Measurements from ENCODE around the gene FAM174C.

The FAM174C gene

GRCh38 chr19:1250437-1251260, 24.7 kb upstream of the FAM174C start:
- no peak for DNase-seq (ENCODE audit: low read depth)

GRCh38 chr19:1251330-1252220, 23.8 kb upstream of the FAM174C start:
- DNase-seq (ENCODE audit: low read depth), result no peak

GRCh38 chr19:1252221-1252820, 23.0 kb upstream of the FAM174C start:
- no peak for DNase-seq (ENCODE audit: low read depth)

GRCh38 chr19:1252821-1253513, 22.4 kb upstream of the FAM174C start:
- no peak for DNase-seq (ENCODE audit: low read depth)

- no peak for DNase-seq (ENCODE audit: low read depth)
These were observed 21.7 kb upstream of the FAM174C start for GRCh38 chr19:1253514-1254080.

- DNase-seq (ENCODE audit: low read depth), result no peak
These were observed 21.2 kb upstream of the FAM174C start for GRCh38 chr19:1254081-1254527.

- no peak for DNase-seq (ENCODE audit: low read depth)
These were observed 20.7 kb upstream of the FAM174C start for GRCh38 chr19:1254530-1255185.

GRCh38 chr19:1255186-1256161, 19.9 kb upstream of the FAM174C start:
- no peak for DNase-seq (ENCODE audit: low read depth)

- DNase-seq (ENCODE audit: low read depth), result no peak
These were observed 18.5 kb upstream of the FAM174C start for GRCh38 chr19:1256646-1257474.

GRCh38 chr19:1257475-1258162, 17.7 kb upstream of the FAM174C start:
- DNase-seq (ENCODE audit: low read depth), result no peak

- no peak for DNase-seq (ENCODE audit: low read depth)
These were observed 17.2 kb upstream of the FAM174C start for GRCh38 chr19:1258163-1258492.

GRCh38 chr19:1258707-1259205, 16.6 kb upstream of the FAM174C start:
- no peak for DNase-seq (ENCODE audit: low read depth)

- no peak for DNase-seq (ENCODE audit: low read depth)
These were observed 16.0 kb upstream of the FAM174C start for GRCh38 chr19:1259206-1259875.

GRCh38 chr19:1259876-1260748, 15.2 kb upstream of the FAM174C start:
- DNase-seq (ENCODE audit: low read depth), result no peak

GRCh38 chr19:1260749-1261537, 14.4 kb upstream of the FAM174C start:
- DNase-seq (ENCODE audit: low read depth), result peak; percentile 95

- DNase-seq (ENCODE audit: low read depth), result no peak
These were observed 13.9 kb upstream of the FAM174C start for GRCh38 chr19:1261538-1261797.

Measured in stimulated activated CD8-positive, alpha-beta memory T cell treated with anti-CD3 and anti-CD28 coated beads, Interleukin-12 subunit alpha, Interleukin-12 subunit beta, amount 100 ng/mL, for 1 hour (primary cell).